ENCODE data around the gene CD33.

DNA sequence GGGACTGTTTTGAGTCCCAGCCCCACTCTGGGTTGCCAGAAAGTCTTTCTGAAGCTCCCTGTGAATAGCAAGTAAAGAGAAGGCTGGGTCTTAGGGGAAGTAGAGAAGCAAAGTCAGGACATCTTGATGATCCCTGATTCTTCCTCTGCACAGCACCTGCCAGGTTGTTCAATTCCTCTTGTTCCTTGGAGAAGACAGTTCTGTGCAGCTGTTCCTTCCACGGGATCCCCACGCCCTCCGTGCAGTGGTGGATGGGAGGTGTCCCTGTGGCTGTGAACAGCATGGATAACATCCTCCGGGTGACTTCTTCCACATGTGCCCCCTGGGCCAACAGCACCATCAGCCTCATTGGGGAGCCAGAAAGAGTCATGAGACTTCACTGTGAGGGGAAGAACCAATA, 57.5 kb downstream of the CD33 start:
- no peak for TF ChIP-seq POLR2A (IDR thresholded peaks at IDR 0.05)
- TF ChIP-seq, protein P1, sequence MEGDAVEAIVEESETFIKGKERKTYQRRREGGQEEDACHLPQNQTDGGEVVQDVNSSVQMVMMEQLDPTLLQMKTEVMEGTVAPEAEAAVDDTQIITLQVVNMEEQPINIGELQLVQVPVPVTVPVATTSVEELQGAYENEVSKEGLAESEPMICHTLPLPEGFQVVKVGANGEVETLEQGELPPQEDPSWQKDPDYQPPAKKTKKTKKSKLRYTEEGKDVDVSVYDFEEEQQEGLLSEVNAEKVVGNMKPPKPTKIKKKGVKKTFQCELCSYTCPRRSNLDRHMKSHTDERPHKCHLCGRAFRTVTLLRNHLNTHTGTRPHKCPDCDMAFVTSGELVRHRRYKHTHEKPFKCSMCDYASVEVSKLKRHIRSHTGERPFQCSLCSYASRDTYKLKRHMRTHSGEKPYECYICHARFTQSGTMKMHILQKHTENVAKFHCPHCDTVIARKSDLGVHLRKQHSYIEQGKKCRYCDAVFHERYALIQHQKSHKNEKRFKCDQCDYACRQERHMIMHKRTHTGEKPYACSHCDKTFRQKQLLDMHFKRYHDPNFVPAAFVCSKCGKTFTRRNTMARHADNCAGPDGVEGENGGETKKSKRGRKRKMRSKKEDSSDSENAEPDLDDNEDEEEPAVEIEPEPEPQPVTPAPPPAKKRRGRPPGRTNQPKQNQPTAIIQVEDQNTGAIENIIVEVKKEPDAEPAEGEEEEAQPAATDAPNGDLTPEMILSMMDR (IDR thresholded peaks at IDR 0.05): no peak

Measured in esophagus squamous epithelium (tissue), 4 donors.